Putamen (tissue), 1 donor: ENCODE data around the gene STK32A.
"Not testable (repeated sequence)": the region's sequence is repeated elsewhere in the genome, so short reads cannot be mapped to it uniquely, and the experiment has no call there.

Source experiments
- DNase-seq: peaks from one replicate; pipeline ENCODE4 v3.0.0-alpha.2; 2016; ENCODE audit warnings: low spot score

The STK32A gene

GRCh38 chr5:147346006-147346561 is 111.3 kb downstream of the STK32A start:
- no peak for DNase-seq

- no peak for DNase-seq
Measured at GRCh38 chr5:147348046-147348445, 113.2 kb downstream of the STK32A start.

- no peak for DNase-seq
Measured at GRCh38 chr5:147348451-147348850, 113.6 kb downstream of the STK32A start.

GRCh38 chr5:147349241-147349640 is 114.4 kb downstream of the STK32A start:
- no peak for DNase-seq

GRCh38 chr5:147359101-147359500 is 124.3 kb downstream of the STK32A start:
- DNase-seq: no peak

- DNase-seq: no peak
Measured at GRCh38 chr5:147359581-147359980, 124.8 kb downstream of the STK32A start.

GRCh38 chr5:147360816-147361215 is 126.0 kb downstream of the STK32A start:
- DNase-seq: no peak

- DNase-seq: no peak
Measured at GRCh38 chr5:147361441-147362175, 126.8 kb downstream of the STK32A start.

- DNase-seq: not testable (repeated sequence)
Measured at GRCh38 chr5:147367381-147367780, 132.6 kb downstream of the STK32A start.

- no peak for DNase-seq
Measured at GRCh38 chr5:147369742-147370374, 135.0 kb downstream of the STK32A start.

- DNase-seq: no peak
Measured at GRCh38 chr5:147371290-147371689, 136.5 kb downstream of the STK32A start.

GRCh38 chr5:147372191-147372590 is 137.4 kb downstream of the STK32A start:
- no peak for DNase-seq

GRCh38 chr5:147373328-147373727 is 138.5 kb downstream of the STK32A start:
- no peak for DNase-seq

GRCh38 chr5:147375151-147375550 is 140.3 kb downstream of the STK32A start:
- no peak for DNase-seq

GRCh38 chr5:147377682-147378081 is 142.9 kb downstream of the STK32A start:
- no peak for DNase-seq

GRCh38 chr5:147381555-147381954 is 146.7 kb downstream of the STK32A start:
- no peak for DNase-seq

- no peak for DNase-seq
Measured at GRCh38 chr5:147382776-147383175, 147.9 kb downstream of the STK32A start.

- DNase-seq: no peak
Measured at GRCh38 chr5:147384346-147385193, 149.7 kb downstream of the STK32A start.

- no peak for DNase-seq
Measured at GRCh38 chr5:147387109-147387508, 152.3 kb downstream of the STK32A start.

GRCh38 chr5:147388184-147389108 is 153.6 kb downstream of the STK32A start:
- DNase-seq: no peak

GRCh38 chr5:147390654-147391225 is 155.9 kb downstream of the STK32A start:
- DNase-seq: no peak
